Dendritic cell treated with granulocyte-macrophage colony-stimulating factor and Interleukin-4, amounts not matched to agents 40 ng/mL and 50 ng/mL, for 4 days (primary cell): ENCODE results near the gene OR2M5.

Source experiments
- H3K27ac Mint-ChIP-seq: one replicate; pipeline ENCODE4 v1.8.0; 2022; ENCODE audit warnings: mild to moderate bottlenecking, mixed read lengths
- H3K27me3 Mint-ChIP-seq: one replicate; pipeline ENCODE4 v1.8.0; 2022; ENCODE audit warnings: mild to moderate bottlenecking, mixed read lengths
- H3K36me3 Mint-ChIP-seq: one replicate; pipeline ENCODE4 v1.8.0; 2022; ENCODE audit warnings: low read depth, mixed read lengths
- H3K4me1 Mint-ChIP-seq: one replicate; pipeline ENCODE4 v1.8.0; 2022; ENCODE audit warnings: low read depth, mixed read lengths
- H3K4me3 Mint-ChIP-seq: one replicate; pipeline ENCODE4 v1.8.0; 2022; ENCODE audit warnings: mild to moderate bottlenecking, moderate library complexity, mixed read lengths
- H3K9me3 Mint-ChIP-seq: one replicate; pipeline ENCODE4 v1.8.0; 2022; ENCODE audit warnings: mixed read lengths
- intact Hi-C: fragments of 100-400 bp; cut with micrococcal nuclease; formaldehyde crosslinking; loops from one replicate; pipeline ENCODE4 v1.15.0; 2022

The OR2M5 gene

GRCh38 chr1:248144513-248145198, at the start of gene OR2M5:
OR2M5 (plus strand) TSS chr1:248145148; CDS start chr1:248145148, 0 bp downstream.
- Mint-ChIP-seq H3K4me1 (no peaks in the 10 kb centered on the region), H3K27me3 (no peaks in the 10 kb centered on the region), H3K4me3 (no peak within 1 kb of the TSS), H3K9me3 (peaks cover 31% of the 10 kb centered on the region), H3K27ac (no peak within 1 kb of the TSS), H3K36me3 (no peaks in the 10 kb centered on the region)
- intact Hi-C loops: no loop called here

- intact Hi-C loops: no loop called here
- H3K27ac Mint-ChIP-seq: no peak overlapping the region
- no peaks in the 10 kb centered on the region for H3K27me3 Mint-ChIP-seq
- H3K4me3 Mint-ChIP-seq: no peak overlapping the region
- no peaks in the 10 kb centered on the region for H3K4me1 Mint-ChIP-seq
- peaks cover 8% of the 10 kb centered on the region for H3K9me3 Mint-ChIP-seq
- no peaks in the 10 kb centered on the region for H3K36me3 Mint-ChIP-seq
Measured at GRCh38 chr1:248098529-248098928, 46.4 kb upstream of the OR2M5 start.

- H3K36me3 Mint-ChIP-seq: no peaks in the 10 kb centered on the region
- no peak overlapping the region for H3K4me3 Mint-ChIP-seq
Measured at GRCh38 chr1:248102847-248103246, 42.1 kb upstream of the OR2M5 start.

GRCh38 chr1:248111157-248111556, 33.8 kb upstream of the OR2M5 start:
- no peaks in the 10 kb centered on the region for H3K36me3 Mint-ChIP-seq

More at GRCh38 chr1:248102847-248103246, 42.1 kb upstream of the OR2M5 start:
- Mint-ChIP-seq H3K9me3 (peaks cover 22% of the 10 kb centered on the region), H3K27me3 (no peaks in the 10 kb centered on the region), H3K4me1 (no peaks in the 10 kb centered on the region), H3K27ac (no peak overlapping the region)
- intact Hi-C loops: no loop called here

GRCh38 chr1:248114890-248115289, 30.1 kb upstream of the OR2M5 start:
- no peaks in the 10 kb centered on the region for H3K36me3 Mint-ChIP-seq
- H3K27me3 Mint-ChIP-seq: no peaks in the 10 kb centered on the region
- H3K27ac Mint-ChIP-seq: no peak overlapping the region
- H3K4me3 Mint-ChIP-seq: no peak overlapping the region
- intact Hi-C loops: no loop called here
- H3K4me1 Mint-ChIP-seq: no peaks in the 10 kb centered on the region
- H3K9me3 Mint-ChIP-seq: peaks cover 35% of the 10 kb centered on the region

More at GRCh38 chr1:248111157-248111556, 33.8 kb upstream of the OR2M5 start:
- H3K4me1 Mint-ChIP-seq: no peaks in the 10 kb centered on the region
- peaks cover 63% of the 10 kb centered on the region for H3K9me3 Mint-ChIP-seq
- intact Hi-C loops: no loop called here
- H3K4me3 Mint-ChIP-seq: no peak overlapping the region
- H3K27me3 Mint-ChIP-seq: no peaks in the 10 kb centered on the region
- no peak overlapping the region for H3K27ac Mint-ChIP-seq

GRCh38 chr1:248127653-248128052, 17.3 kb upstream of the OR2M5 start:
- Mint-ChIP-seq H3K36me3 (no peaks in the 10 kb centered on the region), H3K9me3 (peaks cover 71% of the 10 kb centered on the region), H3K4me1 (no peaks in the 10 kb centered on the region), H3K27me3 (no peaks in the 10 kb centered on the region), H3K4me3 (no peak overlapping the region), H3K27ac (no peak overlapping the region)
- intact Hi-C loops: no loop called here

- H3K27ac Mint-ChIP-seq: no peak overlapping the region
- intact Hi-C loops: no loop called here
- no peak overlapping the region for H3K4me3 Mint-ChIP-seq
- H3K27me3 Mint-ChIP-seq: no peaks in the 10 kb centered on the region
- H3K4me1 Mint-ChIP-seq: no peaks in the 10 kb centered on the region
- H3K36me3 Mint-ChIP-seq: no peaks in the 10 kb centered on the region
- peaks cover 11% of the 10 kb centered on the region for H3K9me3 Mint-ChIP-seq
Measured at GRCh38 chr1:248136811-248137210, 8.1 kb upstream of the OR2M5 start.

- intact Hi-C loops: no loop called here
- Mint-ChIP-seq H3K9me3 (peaks cover 13% of the 10 kb centered on the region), H3K36me3 (no peaks in the 10 kb centered on the region), H3K27ac (no peak overlapping the region), H3K27me3 (no peaks in the 10 kb centered on the region), H3K4me3 (no peak overlapping the region), H3K4me1 (no peaks in the 10 kb centered on the region)
Measured at GRCh38 chr1:248140846-248141245, 4.1 kb upstream of the OR2M5 start.

GRCh38 chr1:248143311-248143710, 1.6 kb upstream of the OR2M5 start:
- Mint-ChIP-seq H3K4me3 (no peak overlapping the region), H3K4me1 (no peaks in the 10 kb centered on the region), H3K27me3 (no peaks in the 10 kb centered on the region), H3K36me3 (no peaks in the 10 kb centered on the region), H3K27ac (no peak overlapping the region), H3K9me3 (peaks cover 31% of the 10 kb centered on the region)
- intact Hi-C loops: no loop called here

GRCh38 chr1:248152056-248152827, 7.3 kb downstream of the OR2M5 start:
- Mint-ChIP-seq H3K9me3 (peaks cover 11% of the 10 kb centered on the region), H3K4me1 (no peaks in the 10 kb centered on the region), H3K27ac (no peak overlapping the region), H3K36me3 (no peaks in the 10 kb centered on the region), H3K4me3 (no peak overlapping the region), H3K27me3 (no peaks in the 10 kb centered on the region)
- intact Hi-C loops: no loop called here

- Mint-ChIP-seq H3K4me3 (no peak overlapping the region), H3K36me3 (no peaks in the 10 kb centered on the region), H3K9me3 (no peaks in the 10 kb centered on the region), H3K4me1 (no peaks in the 10 kb centered on the region), H3K27me3 (no peaks in the 10 kb centered on the region), H3K27ac (no peak overlapping the region)
- intact Hi-C loops: no loop called here
Measured at GRCh38 chr1:248155927-248156326, 11.0 kb downstream of the OR2M5 start.

GRCh38 chr1:248158758-248159157, 13.8 kb downstream of the OR2M5 start:
- H3K27ac Mint-ChIP-seq: no peak overlapping the region
- no peaks in the 10 kb centered on the region for H3K4me1 Mint-ChIP-seq
- no peak overlapping the region for H3K4me3 Mint-ChIP-seq
- no peaks in the 10 kb centered on the region for H3K36me3 Mint-ChIP-seq
- no peaks in the 10 kb centered on the region for H3K9me3 Mint-ChIP-seq
- intact Hi-C loops: no loop called here
- no peaks in the 10 kb centered on the region for H3K27me3 Mint-ChIP-seq

- H3K27me3 Mint-ChIP-seq: no peaks in the 10 kb centered on the region
- H3K9me3 Mint-ChIP-seq: peaks cover 10% of the 10 kb centered on the region
- no peaks in the 10 kb centered on the region for H3K4me1 Mint-ChIP-seq
- no peak overlapping the region for H3K4me3 Mint-ChIP-seq
- no peak overlapping the region for H3K27ac Mint-ChIP-seq
- H3K36me3 Mint-ChIP-seq: no peaks in the 10 kb centered on the region
- intact Hi-C loops: no loop called here
Measured at GRCh38 chr1:248164031-248164430, 19.1 kb downstream of the OR2M5 start.

- intact Hi-C loops: no loop called here
- Mint-ChIP-seq H3K27ac (no peak overlapping the region), H3K4me3 (no peak overlapping the region), H3K36me3 (no peaks in the 10 kb centered on the region), H3K4me1 (no peaks in the 10 kb centered on the region), H3K9me3 (peaks cover 10% of the 10 kb centered on the region), H3K27me3 (no peaks in the 10 kb centered on the region)
Measured at GRCh38 chr1:248165186-248165585, 20.2 kb downstream of the OR2M5 start.
